Uterus (tissue), 2 donors: ENCODE data around the gene CBX6.

Experiments used
- CTCF ChIP-seq, 4 experiments: fragments of 200-600 bp in 2 of 4; fragments of 450-650 bp in 2 of 4; sonication (generic) in 2 of 4; IDR thresholded peaks; one replicate each; pipeline ENCODE4 v1.5.1; 2016 to 2019; ENCODE audit warnings: antibody characterized with exemption in 4 of 4, mild to moderate bottlenecking in 2 of 4, moderate library complexity in 1 of 4
- POLR2A ChIP-seq, 2 donors: fragments of 450-650 bp; IDR thresholded peaks; one replicate each; pipeline ENCODE4 v1.6.1; 2016; ENCODE audit warnings: antibody characterized with exemption in 2 of 2, mild to moderate bottlenecking in 1 of 2, moderate library complexity in 1 of 2

- TF ChIP-seq POLR2A (IDR thresholded peaks at IDR 0.05), result no peak
- no peak for TF ChIP-seq CTCF (IDR thresholded peaks at IDR 0.05)
Observed at GRCh38 chr22:38886333-38886732, 14.3 kb upstream of the CBX6 start.
